Brain microvascular endothelial cell (primary cell): Measurements from ENCODE around the gene SDR39U1.

Experiments used
- DNase-seq: peaks from one replicate; pipeline ENCODE4 v3.0.0-alpha.2; 2020
- H3K27ac ChIP-seq: fragments of 250-450 bp; sonication (Bioruptor Pico); 2 replicates; pipeline ENCODE4 v1.5.1; 2020; ENCODE audit warnings: mild to moderate bottlenecking, moderate library complexity
- H3K27me3 ChIP-seq: fragments of 250-450 bp; sonication (Bioruptor Pico); replicated peaks from 2 replicates; pipeline ENCODE4 v1.5.1; 2020; ENCODE audit warnings: mild to moderate bottlenecking
- H3K36me3 ChIP-seq: fragments of 250-450 bp; sonication (Bioruptor Pico); replicated peaks from 2 replicates; pipeline ENCODE4 v1.5.1; 2020; ENCODE audit warnings: mild to moderate bottlenecking
- H3K4me3 ChIP-seq: 2 replicates; pipeline ENCODE4 v1.5.1; 2011; ENCODE audit warnings: low read depth, mild to moderate bottlenecking, control low read depth, low read length, moderate library complexity
- in situ Hi-C: cut with HindIII; loops from 2 replicates; pipeline ENCODE4 v1.10.0; 2017; ENCODE audit warnings: low sequenced_read_pairs, low pct_ligation_motif_present
- TF ChIP-seq, protein P1 (sequence below): IDR thresholded peaks from 2 replicates; pipeline ENCODE4 v1.5.1; 2011; ENCODE audit warnings: low read depth, mild to moderate bottlenecking, moderate library complexity, low read length, control low read depth, inconsistent platforms; ENCODE audit errors: missing control alignments

SDR39U1 gene

GRCh38 chr14:24422694-24423601, 19.6 kb downstream of the SDR39U1 start:
- no peaks in the 10 kb centered on the region for H3K36me3 ChIP-seq
- TF ChIP-seq, protein P1, sequence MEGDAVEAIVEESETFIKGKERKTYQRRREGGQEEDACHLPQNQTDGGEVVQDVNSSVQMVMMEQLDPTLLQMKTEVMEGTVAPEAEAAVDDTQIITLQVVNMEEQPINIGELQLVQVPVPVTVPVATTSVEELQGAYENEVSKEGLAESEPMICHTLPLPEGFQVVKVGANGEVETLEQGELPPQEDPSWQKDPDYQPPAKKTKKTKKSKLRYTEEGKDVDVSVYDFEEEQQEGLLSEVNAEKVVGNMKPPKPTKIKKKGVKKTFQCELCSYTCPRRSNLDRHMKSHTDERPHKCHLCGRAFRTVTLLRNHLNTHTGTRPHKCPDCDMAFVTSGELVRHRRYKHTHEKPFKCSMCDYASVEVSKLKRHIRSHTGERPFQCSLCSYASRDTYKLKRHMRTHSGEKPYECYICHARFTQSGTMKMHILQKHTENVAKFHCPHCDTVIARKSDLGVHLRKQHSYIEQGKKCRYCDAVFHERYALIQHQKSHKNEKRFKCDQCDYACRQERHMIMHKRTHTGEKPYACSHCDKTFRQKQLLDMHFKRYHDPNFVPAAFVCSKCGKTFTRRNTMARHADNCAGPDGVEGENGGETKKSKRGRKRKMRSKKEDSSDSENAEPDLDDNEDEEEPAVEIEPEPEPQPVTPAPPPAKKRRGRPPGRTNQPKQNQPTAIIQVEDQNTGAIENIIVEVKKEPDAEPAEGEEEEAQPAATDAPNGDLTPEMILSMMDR, result no peak
- no peak for DNase-seq
- no peaks in the 10 kb centered on the region for H3K27me3 ChIP-seq
- in situ Hi-C loops, result no loop called here
- no peak overlapping the region for H3K4me3 ChIP-seq
- H3K27ac ChIP-seq, result no peak overlapping the region

- Histone ChIP-seq H3K4me3 (no peak overlapping the region), H3K27ac (no peak overlapping the region), H3K36me3 (no peaks in the 10 kb centered on the region), H3K27me3 (no peaks in the 10 kb centered on the region)
- no peak for DNase-seq
- TF ChIP-seq, protein P1, result no peak
- in situ Hi-C loops, result no loop called here
Measured at GRCh38 chr14:24422261-24422660, 20.3 kb downstream of the SDR39U1 start.

- no peak overlapping the region for H3K27ac ChIP-seq
- in situ Hi-C loops, result no loop called here
Measured at GRCh38 chr14:24418492-24418873, 24.1 kb downstream of the SDR39U1 start.

GRCh38 chr14:24417832-24418491, 24.6 kb downstream of the SDR39U1 start:
- in situ Hi-C loops, result no loop called here
- Histone ChIP-seq H3K4me3 (no peak overlapping the region), H3K36me3 (peaks cover 2% of the 10 kb centered on the region), H3K27me3 (no peaks in the 10 kb centered on the region), H3K27ac (no peak overlapping the region)
- TF ChIP-seq, protein P1, result no peak
- no peak for DNase-seq

More at GRCh38 chr14:24418492-24418873, 24.1 kb downstream of the SDR39U1 start:
- Histone ChIP-seq H3K36me3 (no peaks in the 10 kb centered on the region), H3K27me3 (no peaks in the 10 kb centered on the region), H3K4me3 (no peak overlapping the region)
- TF ChIP-seq, protein P1, result no peak
- no peak for DNase-seq

DNA sequence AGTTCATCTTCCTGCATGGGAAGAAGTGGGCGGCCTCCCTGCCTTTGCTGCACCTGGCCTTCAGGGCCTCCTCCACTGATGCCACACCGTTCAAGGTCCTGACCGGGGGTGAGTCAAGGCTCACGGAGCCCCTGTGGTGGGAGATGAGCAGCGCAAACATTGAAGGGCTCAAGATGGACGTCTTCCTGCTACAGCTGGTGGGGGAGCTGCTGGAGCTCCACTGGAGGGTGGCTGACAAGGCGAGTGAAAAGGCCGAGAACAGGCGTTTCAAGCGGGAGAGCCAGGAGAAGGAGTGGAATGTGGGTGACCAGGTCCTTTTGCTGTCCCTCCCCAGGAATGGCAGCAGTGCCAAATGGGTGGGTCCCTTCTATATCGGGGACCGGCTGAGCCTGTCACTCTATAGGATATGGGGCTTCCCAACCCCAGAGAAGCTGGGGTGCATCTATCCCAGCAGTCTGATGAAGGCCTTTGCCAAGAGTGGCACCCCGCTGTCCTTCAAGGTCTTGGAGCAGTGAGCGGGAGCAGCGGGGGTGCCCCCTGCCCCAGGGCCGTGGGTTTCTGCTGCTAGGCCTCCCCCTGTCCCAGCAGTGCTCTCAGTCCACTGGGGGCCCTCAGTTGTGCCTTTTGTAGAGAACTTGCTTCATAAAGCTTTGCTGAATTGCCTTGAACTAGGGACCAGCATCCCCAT, 25.5 kb downstream of the SDR39U1 start:
- Histone ChIP-seq H3K4me3 (no peak overlapping the region), H3K27ac (no peak overlapping the region), H3K36me3 (peaks cover 4% of the 10 kb centered on the region), H3K27me3 (no peaks in the 10 kb centered on the region)
- in situ Hi-C loops, result no loop called here
- TF ChIP-seq, protein P1, result no peak
- DNase-seq, result no peak
